Endodermal cell (in vitro differentiated cells): ENCODE data around the gene CPNE5. TPM values are rescaled to one million over a fixed set of nuclear protein-coding genes. Genes with fewer than 3 reads are reported as not detected.

Source experiments
- DNase-seq: peaks from one replicate; pipeline ENCODE4 v3.0.0-alpha.2; 2017
- H3K27ac ChIP-seq: 2 replicates; pipeline ENCODE4 v1.5.1; 2013; ENCODE audit warnings: mild to moderate bottlenecking, low read depth, low read length, moderate library complexity
- H3K27me3 ChIP-seq: 2 replicates; pipeline ENCODE4 v1.6.1; 2013; ENCODE audit warnings: mild to moderate bottlenecking, low read length, moderate library complexity; ENCODE audit not compliant: insufficient read depth, control insufficient read depth, poor library complexity, severe bottlenecking
- H3K36me3 ChIP-seq: 2 replicates; pipeline ENCODE4 v1.7.0; 2013; ENCODE audit warnings: mild to moderate bottlenecking, low read length, moderate library complexity; ENCODE audit not compliant: control insufficient read depth, insufficient read depth
- H3K4me1 ChIP-seq: one replicate; pipeline ENCODE4 v1.7.0; 2013; ENCODE audit warnings: low read length; ENCODE audit not compliant: control insufficient read depth, insufficient read depth
- H3K4me3 ChIP-seq: 2 replicates; pipeline ENCODE4 v1.5.1; 2013; ENCODE audit warnings: mild to moderate bottlenecking, low read length, moderate library complexity
- H3K9ac ChIP-seq: 2 replicates; pipeline ENCODE4 v1.6.1; 2013; ENCODE audit warnings: mild to moderate bottlenecking, low read length, moderate library complexity; ENCODE audit not compliant: poor library complexity, severe bottlenecking; ENCODE audit errors: extremely low read depth
- H3K9me3 ChIP-seq: 2 replicates; pipeline ENCODE4 v1.6.1; 2013; ENCODE audit warnings: mild to moderate bottlenecking, low read length, moderate library complexity; ENCODE audit not compliant: control insufficient read depth
- H3K27ac Mint-ChIP-seq: 2 replicates; pipeline ENCODE4 v1.8.0; 2020; ENCODE audit warnings: mixed read lengths
- H3K27me3 Mint-ChIP-seq: 2 replicates; pipeline ENCODE4 v1.8.0; 2021; ENCODE audit warnings: mild to moderate bottlenecking, mixed read lengths; ENCODE audit not compliant: insufficient read depth
- H3K36me3 Mint-ChIP-seq: 2 replicates; pipeline ENCODE4 v1.8.0; 2020; ENCODE audit warnings: low read depth, mixed read lengths
- H3K4me1 Mint-ChIP-seq: 2 replicates; pipeline ENCODE4 v1.8.0; 2020; ENCODE audit warnings: mixed read lengths
- H3K4me3 Mint-ChIP-seq: 2 replicates; pipeline ENCODE4 v1.8.0; 2020; ENCODE audit warnings: mild to moderate bottlenecking, moderate library complexity, mixed read lengths
- H3K9me3 Mint-ChIP-seq: 2 replicates; pipeline ENCODE4 v1.8.0; 2020; ENCODE audit warnings: mild to moderate bottlenecking, mixed read lengths
- WGBS, 2 experiments: methylation state at CpG; one replicate each; pipeline versions ENCODE4 v1.1.5 to v1.1.7; 2013; ENCODE audit warnings: missing lambda C conversion rate in 2 of 2, mixed read lengths in 1 of 2; ENCODE audit not compliant: insufficient coverage in 1 of 2, insufficient read length in 1 of 2; 5-methylcytosine and 5-hydroxymethylcytosine counted together
- total RNA-seq, 2 donors: library from RNA; stranded (reverse); fragmentation: NEBNext Ultra II Directional in 1 of 2; extraction: Animal tissue kit (Norgen Biotek cat#: 25700) in 1 of 2; gene quantifications; 2 replicates in 1 of 2; 3 replicates in 1 of 2; pipeline ENCODE4 v1.2.1, GENCODE V29; 2021
- TF ChIP-seq, protein P1 (sequence below): fragments of 200-600 bp; sonication (generic); conservative IDR thresholded peaks from 2 replicates; pipeline ENCODE4 v1.5.0; 2021; ENCODE audit warnings: antibody characterized with exemption, mild to moderate bottlenecking

CPNE5 gene
- total RNA-seq, 2 donors from 2014 or later = 0.26 to 0.42 TPM

DNA sequence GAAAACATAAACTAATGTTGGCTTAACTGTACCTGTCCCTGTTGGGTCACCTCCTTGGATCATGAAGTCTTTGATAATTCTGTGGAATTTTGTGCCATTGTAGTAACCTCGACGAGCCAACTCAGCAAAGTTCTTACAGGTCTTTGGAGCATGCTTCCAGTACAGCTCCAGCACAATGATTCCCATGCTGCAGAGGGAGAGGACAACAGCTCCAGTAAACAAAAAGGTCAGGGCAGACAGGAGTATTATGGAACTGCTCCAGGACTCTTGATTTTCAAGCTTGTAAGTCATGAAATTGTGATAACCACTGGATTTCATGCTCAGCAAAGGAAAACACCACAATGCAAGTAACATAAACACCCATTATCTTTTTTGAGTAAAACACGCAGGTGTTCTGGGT is 32.4 kb upstream of the CPNE5 start:
- H3K27ac ChIP-seq = no peak overlapping the region

GRCh38 chr6:36867471-36868224 is 28.4 kb upstream of the CPNE5 start:
- Mint-ChIP-seq H3K4me3 (no peak overlapping the region), H3K36me3 (peaks cover 56% of the 10 kb centered on the region), H3K27me3 (peaks cover 16% of the 10 kb centered on the region), H3K9me3 (no peaks in the 10 kb centered on the region), H3K27ac (no peak overlapping the region), H3K4me1 (peaks cover 45% of the 10 kb centered on the region)
- peaks cover 13% of the 10 kb centered on the region for H3K4me1 ChIP-seq
- TF ChIP-seq, protein P1, sequence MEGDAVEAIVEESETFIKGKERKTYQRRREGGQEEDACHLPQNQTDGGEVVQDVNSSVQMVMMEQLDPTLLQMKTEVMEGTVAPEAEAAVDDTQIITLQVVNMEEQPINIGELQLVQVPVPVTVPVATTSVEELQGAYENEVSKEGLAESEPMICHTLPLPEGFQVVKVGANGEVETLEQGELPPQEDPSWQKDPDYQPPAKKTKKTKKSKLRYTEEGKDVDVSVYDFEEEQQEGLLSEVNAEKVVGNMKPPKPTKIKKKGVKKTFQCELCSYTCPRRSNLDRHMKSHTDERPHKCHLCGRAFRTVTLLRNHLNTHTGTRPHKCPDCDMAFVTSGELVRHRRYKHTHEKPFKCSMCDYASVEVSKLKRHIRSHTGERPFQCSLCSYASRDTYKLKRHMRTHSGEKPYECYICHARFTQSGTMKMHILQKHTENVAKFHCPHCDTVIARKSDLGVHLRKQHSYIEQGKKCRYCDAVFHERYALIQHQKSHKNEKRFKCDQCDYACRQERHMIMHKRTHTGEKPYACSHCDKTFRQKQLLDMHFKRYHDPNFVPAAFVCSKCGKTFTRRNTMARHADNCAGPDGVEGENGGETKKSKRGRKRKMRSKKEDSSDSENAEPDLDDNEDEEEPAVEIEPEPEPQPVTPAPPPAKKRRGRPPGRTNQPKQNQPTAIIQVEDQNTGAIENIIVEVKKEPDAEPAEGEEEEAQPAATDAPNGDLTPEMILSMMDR = no peak
- no peaks in the 10 kb centered on the region for H3K9me3 ChIP-seq
- WGBS, 2 experiments = 60 to 91% methylated on average over 1 to 4 of the region's 4 CpGs
- H3K36me3 ChIP-seq = peaks cover 50% of the 10 kb centered on the region
- H3K4me3 ChIP-seq = no peak overlapping the region
- no peak for DNase-seq
- no peaks in the 10 kb centered on the region for H3K27me3 ChIP-seq
- H3K27ac ChIP-seq = no peak overlapping the region
- no peak overlapping the region for H3K9ac ChIP-seq

More for the DNA sequence above, 32.4 kb upstream of the CPNE5 start:
- WGBS, 2 experiments = 95 to 96% methylated on average over 2 to 3 of the region's 3 CpGs
- H3K4me3 Mint-ChIP-seq = no peak overlapping the region
- DNase-seq = no peak
- H3K36me3 ChIP-seq = peaks cover 37% of the 10 kb centered on the region
- no peak overlapping the region for H3K27ac Mint-ChIP-seq
- H3K9ac ChIP-seq = no peak overlapping the region
- H3K4me1 Mint-ChIP-seq = peaks cover 24% of the 10 kb centered on the region
- H3K4me3 ChIP-seq = no peak overlapping the region
- H3K9me3 ChIP-seq = no peaks in the 10 kb centered on the region
- peaks cover 36% of the 10 kb centered on the region for H3K36me3 Mint-ChIP-seq
- H3K4me1 ChIP-seq = peaks cover 4% of the 10 kb centered on the region
- peaks cover 5% of the 10 kb centered on the region for H3K27me3 Mint-ChIP-seq
- TF ChIP-seq, protein P1 = no peak
- no peaks in the 10 kb centered on the region for H3K9me3 Mint-ChIP-seq
- peaks cover 5% of the 10 kb centered on the region for H3K27me3 ChIP-seq

DNA sequence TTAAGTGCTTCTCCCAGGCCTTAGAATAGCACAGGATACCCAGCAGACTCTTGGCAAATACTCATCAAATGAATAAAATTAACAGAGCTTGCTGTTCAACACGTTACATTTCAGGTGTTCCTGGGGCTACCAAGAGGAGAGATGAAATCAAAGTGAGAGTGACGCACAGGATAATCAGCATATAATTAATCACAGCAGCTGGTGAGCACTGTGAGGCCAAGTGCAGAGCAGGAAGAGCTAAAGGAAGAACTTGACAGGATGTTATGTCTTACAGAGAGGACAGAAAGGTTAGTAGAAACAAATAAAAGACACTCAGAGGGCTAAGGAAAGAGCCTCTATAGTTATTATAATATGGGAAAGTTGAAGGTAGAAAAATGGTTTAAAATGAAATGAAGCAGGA is 26.6 kb upstream of the CPNE5 start:
- no peak overlapping the region for H3K27ac ChIP-seq

More for the DNA sequence above, 26.6 kb upstream of the CPNE5 start:
- peaks cover 56% of the 10 kb centered on the region for H3K36me3 ChIP-seq
- Mint-ChIP-seq H3K27me3 (peaks cover 22% of the 10 kb centered on the region), H3K36me3 (peaks cover 60% of the 10 kb centered on the region), H3K4me3 (no peak overlapping the region), H3K27ac (no peak overlapping the region), H3K9me3 (no peaks in the 10 kb centered on the region), H3K4me1 (peaks cover 48% of the 10 kb centered on the region)
- no peaks in the 10 kb centered on the region for H3K27me3 ChIP-seq
- H3K4me1 ChIP-seq = peaks cover 13% of the 10 kb centered on the region
- DNase-seq = no peak
- no peaks in the 10 kb centered on the region for H3K9me3 ChIP-seq
- no peak overlapping the region for H3K4me3 ChIP-seq
- no peak overlapping the region for H3K9ac ChIP-seq
- 84 to 93% methylated on average over 2 of the region's 2 CpGs for WGBS, 2 experiments
- TF ChIP-seq, protein P1 = no peak
